HL-60 (cell line): ENCODE data around the gene DNAJC8.

Experiments
- DNase-seq, 2 experiments: peaks; one replicate each; pipeline ENCODE4 v3.0.0-alpha.2; 2010 to 2020; ENCODE audit warnings: low read depth in 1 of 2, low spot score in 1 of 2
- H3K27ac ChIP-seq: fragments of 250-450 bp; sonication (Bioruptor Pico); replicated peaks from 2 replicates; pipeline ENCODE4 v1.5.1; 2020; ENCODE audit warnings: mild to moderate bottlenecking, moderate library complexity
- H3K27me3 ChIP-seq: fragments of 250-450 bp; sonication (Bioruptor Pico); 2 replicates; pipeline ENCODE4 v1.5.1; 2021; ENCODE audit warnings: mild to moderate bottlenecking, moderate library complexity; ENCODE audit not compliant: insufficient read depth, poor library complexity, severe bottlenecking
- H3K4me3 ChIP-seq: replicated peaks from 2 replicates; pipeline ENCODE4 v1.5.1; 2011; ENCODE audit warnings: mild to moderate bottlenecking, control low read depth, low read length; ENCODE audit not compliant: insufficient read depth
- CTCF ChIP-seq: IDR thresholded peaks from one replicate; pipeline ENCODE4 v1.5.1; 2011; ENCODE audit warnings: low read length, control low read depth, inconsistent platforms; ENCODE audit not compliant: insufficient read depth
- GABPA ChIP-seq: IDR thresholded peaks from 2 replicates; pipeline ENCODE4 v1.6.1; 2012; ENCODE audit warnings: low read depth
- POLR2AphosphoS5 ChIP-seq: IDR thresholded peaks from 2 replicates; pipeline ENCODE4 v1.6.1; 2012; ENCODE audit warnings: low read depth
- REST ChIP-seq: IDR thresholded peaks from 2 replicates; pipeline ENCODE4 v1.6.1; 2012; ENCODE audit warnings: low read depth; ENCODE audit not compliant: insufficient replicate concordance
- SPI1 ChIP-seq: IDR thresholded peaks from 2 replicates; pipeline ENCODE4 v1.6.1; 2012; ENCODE audit warnings: low read depth, mild to moderate bottlenecking, borderline replicate concordance

Gene DNAJC8

GRCh38 chr1:28256197-28256827 lies 23.5 kb upstream of the DNAJC8 start:
- Histone ChIP-seq H3K27me3 (no peaks in the 10 kb centered on the region), H3K27ac (no peak overlapping the region), H3K4me3 (no peak overlapping the region)
- no peak for DNase-seq
- no peak for TF ChIP-seq POLR2AphosphoS5
- no peak for TF ChIP-seq REST
- TF ChIP-seq CTCF: no peak
- no peak for TF ChIP-seq SPI1
- TF ChIP-seq GABPA: no peak

GRCh38 chr1:28249866-28250295 lies 17.1 kb upstream of the DNAJC8 start:
- peak overlapping the region; percentile 86 for H3K27ac ChIP-seq
- no peak for DNase-seq
- H3K27me3 ChIP-seq: no peaks in the 10 kb centered on the region
- TF ChIP-seq REST (no peak), CTCF (no peak), POLR2AphosphoS5 (no peak), SPI1 (no peak), GABPA (no peak)
- H3K4me3 ChIP-seq: no peak overlapping the region

GRCh38 chr1:28249013-28249865 lies 16.4 kb upstream of the DNAJC8 start:
- DNase-seq: peak; percentile 61 to 87
- Histone ChIP-seq H3K27me3 (no peaks in the 10 kb centered on the region), H3K4me3 (no peak overlapping the region), H3K27ac (peak overlapping the region; percentile 86)
- TF ChIP-seq CTCF (no peak), GABPA (no peak), POLR2AphosphoS5 (no peak), SPI1 (no peak), REST (no peak)
